NCI-H2107 (cell line): ENCODE results near the gene NXPH4.

ENCODE experiments used
- DNase-seq: peaks from one replicate; lab custom pipeline; 2025; lab: John Stamatoyannopoulos, UW

The NXPH4 gene

GRCh38 chr12:57243521-57244311 lies 27.1 kb downstream of the NXPH4 start:
- DNase-seq = peak; percentile 76

- no peak for DNase-seq
Measured at GRCh38 chr12:57244312-57244696, 27.7 kb downstream of the NXPH4 start.

DNA sequence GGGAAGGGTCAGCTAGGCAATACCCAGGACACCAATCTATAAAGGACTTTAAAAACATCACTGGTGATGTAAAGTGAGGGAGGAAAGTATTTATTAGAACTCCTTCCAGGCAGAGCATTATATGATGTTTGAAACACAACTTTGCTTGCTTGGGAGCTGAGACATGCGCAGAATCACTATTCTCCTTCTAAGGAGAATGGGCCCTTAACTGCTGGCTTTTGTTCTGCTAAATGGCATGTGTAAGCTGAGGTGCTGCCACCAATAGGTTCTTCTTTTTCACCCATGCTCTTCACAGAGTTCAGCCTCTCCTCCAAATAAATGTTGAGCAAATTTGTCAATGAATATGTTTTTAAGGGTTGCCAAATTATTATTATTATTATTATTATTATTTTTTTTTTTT lies 30.4 kb downstream of the NXPH4 start:
- DNase-seq = no peak

DNA sequence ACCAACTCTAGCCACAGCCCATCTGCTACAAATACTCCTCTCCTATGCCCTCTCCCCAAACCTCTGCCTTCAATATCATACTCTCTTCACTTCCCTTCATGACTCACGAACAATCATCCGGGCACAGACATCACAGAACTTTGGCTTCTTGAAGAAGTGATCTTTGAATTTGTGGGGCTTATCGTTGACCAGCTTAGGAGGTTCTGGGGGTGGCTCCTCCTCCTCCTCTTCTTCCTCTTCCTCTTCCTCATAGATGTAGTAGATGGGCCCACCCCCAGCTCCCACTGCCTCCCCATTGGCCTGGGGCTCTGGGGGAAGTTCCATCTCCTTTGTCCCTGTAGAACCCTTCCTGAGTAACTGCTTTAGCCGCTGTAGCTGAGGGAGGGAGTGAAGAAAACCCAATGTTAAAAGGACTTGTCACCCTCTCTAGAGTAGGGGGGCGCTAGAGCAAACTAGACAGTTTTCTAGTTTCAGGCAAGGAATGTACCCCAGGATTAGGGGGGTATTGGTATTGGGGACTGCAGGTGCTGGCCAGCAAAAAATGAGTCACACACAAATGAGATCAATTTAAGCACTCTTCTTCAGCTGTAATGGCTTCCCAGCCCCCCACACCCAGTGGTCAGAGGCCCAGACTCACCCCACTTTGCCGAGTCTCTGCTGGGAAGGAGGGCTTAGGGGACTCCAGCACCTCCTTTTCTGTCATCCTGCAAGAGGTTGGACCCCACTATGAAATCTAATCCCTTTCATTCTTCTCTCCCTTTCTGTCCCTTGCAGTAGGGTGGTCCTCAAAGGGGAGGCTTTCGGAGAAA lies 32.5 kb downstream of the NXPH4 start:
- DNase-seq = no peak

DNA sequence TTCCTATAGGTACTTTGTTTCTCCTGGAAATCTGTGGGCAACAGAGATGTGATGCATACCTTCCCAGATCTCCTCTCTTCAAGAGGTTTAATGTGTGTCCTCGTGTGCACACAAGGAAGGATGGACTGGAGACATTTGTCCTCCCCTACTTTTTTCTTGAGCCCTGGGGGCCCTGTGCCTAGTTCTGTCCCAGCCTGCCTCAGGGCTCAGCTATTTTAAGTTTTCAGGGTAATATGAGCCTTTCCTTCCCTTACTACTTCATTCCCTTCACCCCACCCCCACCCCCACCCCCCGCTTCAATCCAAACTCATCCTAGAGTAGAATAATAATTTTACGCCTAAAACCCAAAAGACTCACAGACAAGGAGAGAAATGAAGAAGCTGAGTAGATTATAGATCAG lies 33.9 kb downstream of the NXPH4 start:
- DNase-seq = no peak

DNA sequence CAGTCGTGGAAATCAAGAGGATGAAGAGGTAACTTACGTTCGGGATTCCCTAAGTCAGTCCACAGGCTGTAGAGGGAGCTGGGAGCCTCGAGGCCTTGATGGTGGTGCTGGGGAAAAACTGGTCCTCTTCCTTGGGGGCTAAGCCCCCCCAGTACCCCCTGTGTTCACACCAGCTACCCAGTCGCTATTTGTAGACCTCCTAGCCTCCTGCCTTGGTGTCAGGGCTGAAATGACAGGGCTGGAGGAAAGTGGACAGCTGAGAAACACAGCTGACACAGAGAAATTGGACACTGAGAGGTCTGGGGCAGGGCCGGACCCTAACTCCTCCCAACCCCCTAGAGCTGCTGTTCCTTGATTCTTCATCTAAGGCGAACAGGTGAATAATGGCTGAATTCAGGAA lies 34.4 kb downstream of the NXPH4 start, which contains the start of gene STAC3:
Gene STAC3 (minus strand): TSS at position 232 of the 400 bp plus-strand sequence. CDS start 1,551 bp downstream, outside the sequence.
- DNase-seq = no peak

DNA sequence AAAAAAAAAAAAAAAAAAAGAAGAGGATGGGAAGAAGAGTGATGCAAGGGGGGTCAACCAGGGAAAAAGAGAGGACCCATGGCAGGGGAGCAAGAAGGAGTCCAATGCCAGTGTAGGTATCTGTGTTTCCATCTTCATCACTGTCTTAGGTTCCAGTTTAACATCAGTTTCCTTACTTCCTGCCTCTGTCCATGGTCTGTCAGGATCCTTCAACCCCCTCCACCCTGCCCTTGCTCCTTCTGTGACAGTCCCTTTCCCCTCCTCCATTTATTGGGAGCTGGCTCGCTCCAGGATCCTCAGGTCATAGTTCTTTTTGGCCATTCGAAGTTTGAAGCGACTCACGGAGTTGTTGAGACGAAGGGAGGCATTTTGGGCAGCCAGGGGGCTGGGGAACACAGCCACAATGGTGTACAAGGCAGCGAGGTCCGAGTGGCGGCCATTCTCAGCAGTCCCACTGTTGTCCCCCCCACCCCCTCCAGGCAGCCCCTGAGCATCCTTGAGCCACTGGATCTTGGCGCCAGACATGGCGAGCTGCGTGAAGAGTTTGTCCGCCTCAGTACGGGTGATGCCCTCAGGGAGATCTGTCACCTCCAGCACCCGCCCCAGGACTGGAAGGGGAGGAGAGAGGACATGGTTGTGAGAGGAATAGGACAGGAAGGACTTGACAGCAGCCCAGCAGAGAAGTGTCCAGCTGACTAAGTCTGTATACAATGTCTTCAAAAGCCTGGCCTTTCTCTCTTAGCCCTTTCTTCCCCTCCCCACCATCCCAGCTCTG lies 38.1 kb downstream of the NXPH4 start:
- no peak for DNase-seq

DNA sequence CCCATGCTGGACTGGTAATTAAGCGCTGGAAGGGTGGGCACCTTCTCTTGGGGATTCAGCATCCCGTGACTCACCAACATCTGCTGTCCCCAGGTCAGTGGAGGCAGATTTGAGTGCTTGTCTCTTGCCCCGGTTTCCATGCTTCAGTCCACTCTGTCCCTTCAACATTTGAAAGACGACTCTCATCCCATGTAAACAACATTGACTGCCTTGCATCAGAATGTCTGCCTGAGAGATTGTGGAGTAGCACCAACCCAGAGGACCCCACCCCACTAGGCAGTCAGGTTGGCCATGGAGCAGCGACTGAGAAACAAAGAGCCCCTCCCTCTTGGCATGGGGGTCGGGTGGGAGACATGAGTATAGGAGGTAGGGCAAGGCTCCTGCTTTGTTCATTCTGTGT lies 39.3 kb downstream of the NXPH4 start:
- DNase-seq = no peak

DNA sequence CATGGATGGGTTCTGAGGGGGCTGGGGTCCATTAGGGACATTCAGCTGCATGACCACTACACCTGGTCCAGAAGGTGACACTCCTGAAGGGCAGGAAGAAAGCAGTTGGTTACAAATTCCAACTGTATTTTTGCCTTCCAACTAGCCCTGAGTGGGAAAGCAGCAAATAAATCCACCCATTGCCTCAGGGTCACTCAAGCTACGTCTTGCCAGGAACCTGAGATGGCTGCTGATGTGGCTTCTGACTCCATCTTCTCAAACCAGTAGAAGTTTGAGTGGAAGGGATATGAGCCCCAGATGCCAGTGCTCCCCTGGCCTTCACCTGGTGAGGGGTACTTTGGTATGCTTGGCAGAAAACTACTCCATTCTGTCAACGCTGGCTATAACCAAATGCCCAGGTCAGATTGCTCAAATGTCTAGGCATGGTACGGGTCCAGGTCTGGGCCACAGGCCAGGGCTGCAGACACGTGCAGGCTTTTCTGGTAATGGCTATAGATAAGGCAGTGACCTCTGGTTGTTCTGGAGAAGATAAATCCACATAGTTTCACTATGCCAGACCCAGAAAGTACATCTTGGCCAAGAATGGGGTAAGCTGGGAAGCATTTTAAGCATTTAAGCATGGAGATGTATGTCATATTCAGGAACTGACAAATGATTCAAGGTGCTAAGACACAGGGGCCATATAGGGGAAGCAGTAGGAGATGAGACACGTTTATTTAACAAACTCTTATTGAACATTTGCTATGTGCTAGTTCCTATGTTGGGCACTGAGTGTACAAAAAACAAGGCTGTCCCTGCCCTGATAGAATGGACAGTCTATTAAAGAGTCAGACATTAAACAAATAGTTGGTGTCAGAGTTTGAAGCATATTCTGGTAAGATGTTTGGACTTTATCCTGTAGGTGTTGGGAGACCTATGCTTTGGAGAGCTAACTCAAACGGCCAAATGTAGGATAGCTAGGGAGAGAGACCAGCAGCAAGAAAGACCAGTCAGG lies 42.7 kb downstream of the NXPH4 start:
- DNase-seq = no peak

DNA sequence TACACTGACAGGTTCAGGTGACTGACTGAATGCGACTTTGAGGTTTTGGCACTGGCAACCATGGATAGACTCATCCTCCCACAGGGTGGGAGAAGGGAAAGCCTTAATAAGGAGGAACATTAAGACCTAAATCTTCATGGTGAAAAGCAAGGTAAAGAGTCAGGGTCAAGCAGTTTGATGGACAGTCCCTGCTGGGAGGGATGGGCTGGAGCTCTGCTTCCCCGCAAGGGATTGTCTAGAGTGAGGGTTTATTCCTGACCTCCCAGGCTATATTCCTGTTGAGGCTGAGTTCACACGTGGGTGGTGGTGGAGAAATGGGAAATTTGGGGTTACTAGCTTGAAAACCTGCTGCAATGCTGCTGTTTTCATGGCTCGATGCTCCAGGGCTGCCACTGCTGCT lies 43.8 kb downstream of the NXPH4 start:
- no peak for DNase-seq

DNA sequence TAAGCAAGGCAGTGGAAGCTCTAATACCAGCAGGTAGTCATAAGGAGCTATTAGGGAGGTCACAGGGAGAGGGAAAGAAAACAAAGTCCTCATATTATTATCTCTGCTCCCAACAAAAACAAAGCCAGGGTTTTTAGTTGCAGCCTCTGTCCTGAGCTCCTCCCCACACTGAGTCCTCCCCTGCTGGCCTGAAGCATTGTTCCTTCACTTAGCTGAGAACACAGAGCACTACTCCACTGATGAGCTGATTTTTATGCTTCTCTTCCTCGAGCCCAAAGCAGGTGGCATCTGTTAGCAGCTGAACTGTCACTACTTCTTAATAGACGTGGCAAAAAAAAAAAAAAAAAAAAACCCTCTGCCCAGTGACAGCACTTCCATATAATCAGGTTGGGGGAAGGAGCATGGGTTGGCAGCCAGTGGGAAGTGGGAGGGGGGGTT lies 44.9 kb downstream of the NXPH4 start:
- DNase-seq = peak; percentile 91

GRCh38 chr12:57262126-57262822 lies 45.7 kb downstream of the NXPH4 start:
- no peak for DNase-seq

GRCh38 chr12:57263096-57263495 lies 46.5 kb downstream of the NXPH4 start:
- no peak for DNase-seq

- DNase-seq = no peak
Measured at GRCh38 chr12:57266681-57267080, 50.1 kb downstream of the NXPH4 start.

- DNase-seq = no peak
Measured at GRCh38 chr12:57268264-57268663, 51.7 kb downstream of the NXPH4 start.

GRCh38 chr12:57270966-57271470 lies 54.4 kb downstream of the NXPH4 start:
- no peak for DNase-seq

GRCh38 chr12:57272337-57273151 lies 56.0 kb downstream of the NXPH4 start:
- no peak for DNase-seq

DNA sequence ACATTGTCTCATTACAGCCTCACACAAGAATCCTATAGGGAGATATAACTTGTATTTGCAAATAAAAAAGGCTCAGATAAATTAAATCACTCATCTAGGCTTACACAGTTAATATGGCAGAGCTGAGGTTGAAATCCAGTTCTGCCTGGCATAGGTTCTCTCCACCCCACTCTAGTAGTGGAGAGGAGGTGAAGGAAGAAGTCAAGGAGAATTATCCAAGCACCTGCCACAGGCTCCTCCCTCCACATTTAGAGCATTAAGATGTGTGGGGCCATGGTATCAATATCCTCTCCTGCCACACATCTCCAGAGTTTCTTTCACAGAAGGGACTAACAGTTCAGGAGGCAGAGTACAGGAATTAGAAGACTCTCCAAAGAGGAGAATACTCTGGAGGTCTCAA lies 56.9 kb downstream of the NXPH4 start:
- no peak for DNase-seq
